IMR-90 (cell line): Measurements from ENCODE around the gene ADAMTSL1.

Source experiments
- BHLHE40 ChIP-seq: fragments of 150-350 bp; IDR thresholded peaks from 2 replicates; pipeline ENCODE4 v1.6.1; 2016; ENCODE audit warnings: mild to moderate bottlenecking, low read depth, low read length
- CEBPB ChIP-seq: IDR thresholded peaks from 2 replicates; pipeline ENCODE4 v1.6.1; 2012; ENCODE audit warnings: low read depth, low read length, improper control_type of control experiment
- CTCF ChIP-seq: conservative IDR thresholded peaks from 2 replicates; pipeline ENCODE4 v1.5.1; 2012; ENCODE audit warnings: mild to moderate bottlenecking, low read depth, low read length, improper control_type of control experiment
- MAFK ChIP-seq: IDR thresholded peaks from 2 replicates; pipeline ENCODE4 v1.6.1; 2012; ENCODE audit warnings: low read depth, low read length, improper control_type of control experiment
- RAD21 ChIP-seq: IDR thresholded peaks from 2 replicates; pipeline ENCODE4 v1.6.1; 2012; ENCODE audit warnings: low read length, improper control_type of control experiment
- USF2 ChIP-seq: fragments of 150-350 bp; IDR thresholded peaks from 2 replicates; pipeline ENCODE4 v1.6.1; 2017; ENCODE audit warnings: mild to moderate bottlenecking, antibody characterized with exemption, low read length, low read depth

GRCh38 chr9:18689921-18690320 is 216.0 kb downstream of the ADAMTSL1 start:
- TF ChIP-seq CTCF (no peak), BHLHE40 (no peak), USF2 (no peak), CEBPB (no peak), RAD21 (no peak), MAFK (no peak)
